NCI-H2029 (cell line): ENCODE data around the gene ING5.

Experiments used
- DNase-seq: peaks from one replicate; lab custom pipeline; 2025; lab: John Stamatoyannopoulos, UW

ING5 gene

GRCh38 chr2:241760301-241760771 is 58.5 kb downstream of the ING5 start:
- DNase-seq = no peak

- peak; percentile 78 for DNase-seq
These were observed 60.6 kb downstream of the ING5 start for GRCh38 chr2:241762321-241762932.

- no peak for DNase-seq
These were observed 61.1 kb downstream of the ING5 start for GRCh38 chr2:241762933-241763369.

- DNase-seq = no peak
These were observed 61.9 kb downstream of the ING5 start for GRCh38 chr2:241763551-241764274.

- no peak for DNase-seq
These were observed 62.7 kb downstream of the ING5 start for GRCh38 chr2:241764275-241765241.

- DNase-seq = no peak
These were observed 65.8 kb downstream of the ING5 start for GRCh38 chr2:241767464-241768250.

- no peak for DNase-seq
These were observed 66.4 kb downstream of the ING5 start for GRCh38 chr2:241768251-241768711.

- DNase-seq = no peak
These were observed 67.0 kb downstream of the ING5 start for GRCh38 chr2:241768850-241769249.

- DNase-seq = no peak
These were observed 68.0 kb downstream of the ING5 start for GRCh38 chr2:241769819-241770184.

- DNase-seq = no peak
These were observed 68.5 kb downstream of the ING5 start for GRCh38 chr2:241770185-241770935.

- DNase-seq = no peak
These were observed 69.1 kb downstream of the ING5 start for GRCh38 chr2:241770936-241771285.

GRCh38 chr2:241771286-241772062 is 69.6 kb downstream of the ING5 start:
- no peak for DNase-seq

GRCh38 chr2:241772063-241772499 is 70.2 kb downstream of the ING5 start:
- no peak for DNase-seq

- peak; percentile 76 for DNase-seq
These were observed 71.9 kb downstream of the ING5 start for GRCh38 chr2:241773511-241774418.

GRCh38 chr2:241774419-241775222 is 72.8 kb downstream of the ING5 start:
- DNase-seq = no peak

GRCh38 chr2:241775223-241776177 is 73.7 kb downstream of the ING5 start:
- DNase-seq = no peak
